ENCODE data around the gene ZC3H12C. TPM values are rescaled to one million over a fixed set of nuclear protein-coding genes. Genes with fewer than 3 reads are reported as not detected.
A peak's percentile ranks its signal among the peaks of the same experiment; 100 is the strongest.

ZC3H12C gene
- total RNA-seq, 8 experiments from 2014 or later, result 3.4 to 24.7 (median 9.3) TPM

GRCh38 chr11:110121204-110121603 is 28.0 kb downstream of the ZC3H12C start:
- 0 to 100% (median 90%) methylated on average over 1 to 4 of the region's 4 CpGs; no CpG with 5 or more reads in 1 of the 10 experiments for WGBS, 10 experiments
- peak in 3 of 8 experiments; percentile 27 to 33 (median 30) for ATAC-seq (replicated peaks in 6 of 8)
- no peak overlapping the region for H3K4me3 ChIP-seq
- H3K4me1 ChIP-seq (replicated peaks in 1 of 2), result peaks cover 0 to 3% of the 10 kb centered on the region in 2 donors
- in situ Hi-C loops (cut with MboI; ENCODE audit: low pct_unique_long_range_greater_than_20kb in 2 of 9, low sequenced_read_pairs in 9 of 9, unreplicated experiment in 9 of 9), result no loop called here
- no peak overlapping the region for H3K27ac ChIP-seq

- in situ Hi-C loops (cut with MboI; ENCODE audit: low pct_unique_long_range_greater_than_20kb in 2 of 9, low sequenced_read_pairs in 9 of 9, unreplicated experiment in 9 of 9), result no loop called here
- WGBS, 10 experiments, result 29 to 100% (median 90%) methylated on average over 1 to 3 of the region's 3 CpGs
Observed at GRCh38 chr11:110123003-110123402, 29.8 kb downstream of the ZC3H12C start.

GRCh38 chr11:110124605-110125004 is 31.4 kb downstream of the ZC3H12C start:
- H3K27ac ChIP-seq, result no peak overlapping the region
- 0 to 86% (median 55%) methylated on average over 1 to 2 of the region's 2 CpGs; no CpG with 5 or more reads in 1 of the 10 experiments for WGBS, 10 experiments
- no peak overlapping the region for H3K4me3 ChIP-seq
- in situ Hi-C loops (cut with MboI; ENCODE audit: low pct_unique_long_range_greater_than_20kb in 2 of 9, low sequenced_read_pairs in 9 of 9, unreplicated experiment in 9 of 9), result no loop called here
- H3K4me1 ChIP-seq (replicated peaks in 1 of 2), result peaks cover 9 to 18% of the 10 kb centered on the region in 2 donors
- peak in 3 of 8 experiments; percentile 16 to 30 (median 22) for ATAC-seq (replicated peaks in 6 of 8)

More at GRCh38 chr11:110123003-110123402, 29.8 kb downstream of the ZC3H12C start:
- Histone ChIP-seq H3K27ac (no peak overlapping the region), H3K4me1 (replicated peaks in 1 of 2) (peaks cover 2 to 7% of the 10 kb centered on the region in 2 donors), H3K4me3 (no peak overlapping the region)
- ATAC-seq (replicated peaks in 6 of 8), result no peak

DNA sequence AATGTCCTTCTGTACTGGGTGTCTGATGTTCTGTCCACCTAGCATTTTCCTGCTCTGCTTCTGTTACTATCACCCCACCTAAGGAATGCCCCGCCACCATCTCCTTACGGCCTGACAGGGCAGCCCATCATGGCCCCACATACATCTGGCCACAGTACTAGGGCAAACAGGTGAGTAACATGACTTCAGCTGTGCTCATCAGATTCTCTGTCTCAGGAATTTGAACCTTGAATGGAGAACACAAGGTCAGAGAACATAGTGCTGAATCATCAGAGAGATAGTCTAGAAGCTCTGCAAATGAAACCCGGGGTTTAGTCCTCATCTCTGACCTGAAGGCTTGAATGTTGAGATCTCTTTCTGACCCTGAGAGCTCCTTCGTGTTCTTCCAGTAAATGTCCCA is 32.4 kb downstream of the ZC3H12C start:
- in situ Hi-C loops (cut with MboI; ENCODE audit: low pct_unique_long_range_greater_than_20kb in 2 of 9, low sequenced_read_pairs in 9 of 9, unreplicated experiment in 9 of 9), result no loop called here
- H3K4me1 ChIP-seq (replicated peaks in 1 of 2), result peaks cover 14 to 27% of the 10 kb centered on the region in 2 donors
- 89 to 100% (median 94%) methylated on average over 1 to 4 of the region's 4 CpGs for WGBS, 10 experiments
- no peak overlapping the region for H3K27ac ChIP-seq
- no peak for ATAC-seq (replicated peaks in 6 of 8)
- H3K4me3 ChIP-seq, result no peak overlapping the region

GRCh38 chr11:110126936-110127335 is 33.7 kb downstream of the ZC3H12C start:
- WGBS, 10 experiments, result 71 to 100% (median 95%) methylated on average over 2 to 4 of the region's 4 CpGs
- H3K27ac ChIP-seq, result no peak overlapping the region
- no peak overlapping the region for H3K4me3 ChIP-seq
- in situ Hi-C loops (cut with MboI; ENCODE audit: low pct_unique_long_range_greater_than_20kb in 2 of 9, low sequenced_read_pairs in 9 of 9, unreplicated experiment in 9 of 9), result no loop called here
- no peak for ATAC-seq (replicated peaks in 6 of 8)
- H3K4me1 ChIP-seq (replicated peaks in 1 of 2), result peaks cover 13 to 40% of the 10 kb centered on the region in 2 donors

DNA sequence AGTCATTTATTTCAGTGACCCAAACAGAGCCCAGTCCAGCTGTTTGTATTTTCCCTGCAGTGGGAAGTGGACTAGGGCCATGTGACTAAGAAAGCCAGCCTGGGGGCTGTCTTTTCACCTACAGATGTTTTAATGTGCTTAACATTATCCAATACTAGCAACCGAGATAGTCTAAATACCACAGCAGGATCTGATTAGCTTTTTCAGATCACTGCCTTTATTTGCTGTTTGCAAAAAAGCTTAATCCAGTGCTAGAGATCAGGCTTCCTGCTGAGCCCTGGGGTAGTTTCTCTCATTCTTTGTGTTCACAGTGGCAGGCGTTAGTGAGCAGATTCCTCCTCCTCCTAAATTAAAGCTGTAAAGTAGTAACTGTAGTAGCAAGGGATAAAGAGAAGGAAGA is 35.0 kb downstream of the ZC3H12C start:
- Histone ChIP-seq H3K27ac (peak overlapping the region; percentile 30 to 43), H3K4me1 (replicated peaks in 1 of 2) (peaks cover 13 to 52% of the 10 kb centered on the region in 2 donors), H3K4me3 (peak overlapping the region in 1 of 5 donors; percentile 9)
- 0 to 33% (median 7%) methylated on average over 1 to 2 of the region's 2 CpGs; no CpG with 5 or more reads in 1 of the 10 experiments for WGBS, 10 experiments
- ATAC-seq (replicated peaks in 6 of 8), result peak in 5 of 8 experiments; percentile 5 to 48 (median 31)
- in situ Hi-C loops (cut with MboI; ENCODE audit: low pct_unique_long_range_greater_than_20kb in 2 of 9, low sequenced_read_pairs in 9 of 9, unreplicated experiment in 9 of 9), result no loop called here

DNA sequence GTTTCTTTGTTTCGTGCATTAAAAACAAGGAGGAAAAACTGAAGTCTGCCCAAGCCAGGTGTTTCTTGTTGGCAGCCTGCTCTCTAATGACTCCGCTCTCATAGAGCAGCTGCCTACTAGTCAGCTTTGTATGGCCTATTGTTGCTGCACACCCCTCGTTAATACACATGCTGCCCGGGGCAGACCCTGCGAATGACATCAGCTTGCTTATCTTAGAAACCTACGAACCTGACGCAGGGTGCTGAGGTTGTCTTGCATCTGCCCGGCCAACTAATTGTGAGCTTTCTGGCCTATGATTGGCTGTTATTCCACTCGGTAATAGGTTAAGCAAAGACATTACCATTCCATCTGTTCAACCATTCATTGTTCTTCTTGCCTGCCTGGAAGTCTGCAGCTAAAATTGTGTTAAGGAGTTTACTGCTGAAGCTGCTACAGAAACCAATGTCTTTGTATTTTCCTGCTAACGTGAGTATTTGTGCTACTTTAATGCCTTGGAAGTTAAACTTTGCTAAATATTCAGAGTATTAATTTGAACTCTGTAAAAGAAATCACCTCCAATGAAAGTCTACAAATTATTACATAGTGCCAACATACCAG is 37.5 kb downstream of the ZC3H12C start:
- in situ Hi-C loops (cut with MboI; ENCODE audit: low pct_unique_long_range_greater_than_20kb in 2 of 9, low sequenced_read_pairs in 9 of 9, unreplicated experiment in 9 of 9), result no loop called here
- H3K27ac ChIP-seq, result peak overlapping the region; percentile 10 to 54
- ATAC-seq (replicated peaks in 6 of 8), result peak in 5 of 8 experiments; percentile 95 to 97 (median 97)
- H3K4me3 ChIP-seq, result peak overlapping the region; percentile 0 to 30 (median 22)
- WGBS, 10 experiments, result 0 to 100% (median 31%) methylated on average over 2 to 9 of the region's 10 CpGs; no CpG with 5 or more reads in 1 of the 10 experiments
- peaks cover 19 to 66% of the 10 kb centered on the region in 2 donors for H3K4me1 ChIP-seq (replicated peaks in 1 of 2)

DNA sequence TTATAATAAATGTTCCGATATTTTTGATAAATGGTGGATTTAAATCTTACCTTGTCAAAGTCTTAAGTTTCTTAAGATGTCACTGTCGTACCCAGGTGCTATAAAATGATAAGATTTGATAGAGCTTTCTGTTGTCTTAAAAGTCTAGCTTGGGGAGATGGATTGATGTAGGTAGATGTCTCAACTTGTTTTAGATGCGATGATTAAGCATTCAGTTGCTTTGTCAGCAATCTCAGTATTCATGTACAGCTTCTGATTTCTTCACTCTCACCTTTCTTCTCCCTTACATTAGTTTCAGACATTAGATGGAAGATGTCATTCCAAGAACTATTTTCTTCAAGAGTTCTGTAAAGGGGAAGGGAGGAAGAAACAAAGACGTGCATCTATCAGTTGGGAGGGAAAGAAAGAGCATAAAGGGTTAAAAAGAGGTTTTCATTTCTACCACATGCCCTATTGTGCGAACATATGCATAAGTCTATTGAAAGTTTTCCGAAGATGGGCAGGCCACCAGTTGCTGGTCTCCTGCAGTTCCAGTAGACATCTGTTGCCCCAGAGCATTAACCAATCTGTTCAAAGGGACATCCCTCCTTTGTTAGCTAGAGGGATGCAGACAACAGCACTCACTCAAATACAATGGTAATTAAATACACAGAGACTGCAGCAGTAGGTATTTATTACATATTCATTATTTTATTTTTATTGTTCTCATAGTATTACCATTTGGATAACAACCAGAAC is 38.4 kb downstream of the ZC3H12C start:
- Histone ChIP-seq H3K4me3 (peak overlapping the region; percentile 8 to 30 (median 22)), H3K27ac (peak overlapping the region; percentile 10 to 54), H3K4me1 (replicated peaks in 1 of 2) (peaks cover 19 to 66% of the 10 kb centered on the region in 2 donors)
- 20 to 100% (median 54%) methylated on average over 2 to 6 of the region's 6 CpGs for WGBS, 10 experiments
- in situ Hi-C loops (cut with MboI; ENCODE audit: low pct_unique_long_range_greater_than_20kb in 2 of 9, low sequenced_read_pairs in 9 of 9, unreplicated experiment in 9 of 9), result no loop called here
- ATAC-seq (replicated peaks in 6 of 8), result peak in 4 of 8 experiments; percentile 6 to 29 (median 16)

DNA sequence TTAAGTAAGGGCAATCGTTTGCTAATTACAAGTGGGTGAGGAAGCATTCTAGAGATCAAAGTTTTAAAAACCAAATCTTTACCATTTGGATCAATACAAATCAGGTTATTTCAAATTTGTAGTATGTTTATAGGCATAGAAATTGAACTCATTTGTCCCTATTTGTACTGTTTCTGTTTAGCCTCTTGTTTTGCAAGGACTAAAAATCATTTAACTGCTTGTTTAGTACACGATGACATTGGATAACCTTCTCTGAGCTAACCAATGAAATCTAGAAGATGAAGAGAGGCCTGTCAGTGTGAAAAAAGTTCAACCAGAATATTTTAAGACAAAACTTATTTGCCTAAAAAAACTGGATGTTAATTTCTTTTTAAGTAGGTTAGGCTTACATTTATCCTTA is 40.0 kb downstream of the ZC3H12C start:
- in situ Hi-C loops (cut with MboI; ENCODE audit: low pct_unique_long_range_greater_than_20kb in 2 of 9, low sequenced_read_pairs in 9 of 9, unreplicated experiment in 9 of 9), result no loop called here
- Histone ChIP-seq H3K4me3 (peak overlapping the region in 1 of 5 donors; percentile 21), H3K4me1 (replicated peaks in 1 of 2) (peaks cover 13 to 62% of the 10 kb centered on the region in 2 donors), H3K27ac (no peak overlapping the region)
- no peak for ATAC-seq (replicated peaks in 6 of 8)
- 42 to 100% (median 72%) methylated on average over 1 to 2 of the region's 2 CpGs; no CpG with 5 or more reads in 1 of the 10 experiments for WGBS, 10 experiments

GRCh38 chr11:110134110-110134509 is 40.9 kb downstream of the ZC3H12C start:
- H3K27ac ChIP-seq, result peak overlapping the region; percentile 16 to 40
- H3K4me1 ChIP-seq (replicated peaks in 1 of 2), result peaks cover 13 to 53% of the 10 kb centered on the region in 2 donors
- in situ Hi-C loops (cut with MboI; ENCODE audit: low pct_unique_long_range_greater_than_20kb in 2 of 9, low sequenced_read_pairs in 9 of 9, unreplicated experiment in 9 of 9), result no loop called here
- WGBS, 10 experiments, result 0 to 98% (median 5%) methylated on average over 1 to 6 of the region's 6 CpGs; no CpG with 5 or more reads in 1 of the 10 experiments
- H3K4me3 ChIP-seq, result peak overlapping the region in 3 of 5 donors; percentile 7 to 17 (median 10)
- peak in 5 of 8 experiments; percentile 61 to 66 (median 65) for ATAC-seq (replicated peaks in 6 of 8)

DNA sequence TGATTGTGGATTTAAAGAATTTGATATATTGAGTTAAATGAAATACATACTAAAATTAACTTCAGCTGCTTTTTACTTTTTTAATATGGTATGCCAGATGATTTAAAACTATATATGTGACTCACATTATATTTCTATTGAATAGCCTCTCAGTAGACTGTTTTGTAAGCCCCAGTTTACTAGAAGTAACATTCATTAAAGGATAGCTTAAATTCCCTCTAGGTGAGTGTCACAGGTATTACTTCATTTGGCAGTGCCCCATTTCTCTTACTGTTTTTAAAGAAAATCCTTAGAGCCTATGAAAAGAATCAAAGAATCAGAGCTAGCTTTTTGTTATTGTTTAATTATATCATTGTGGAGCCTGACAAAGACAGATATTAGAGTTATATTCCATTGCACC is 48.6 kb downstream of the ZC3H12C start:
- H3K4me1 ChIP-seq (replicated peaks in 1 of 2), result no peaks in the 10 kb centered on the region
- no peak for ATAC-seq (replicated peaks in 6 of 8)
- H3K27ac ChIP-seq, result no peak overlapping the region
- in situ Hi-C loops (cut with MboI; ENCODE audit: low pct_unique_long_range_greater_than_20kb in 2 of 9, low sequenced_read_pairs in 9 of 9, unreplicated experiment in 9 of 9), result no loop called here
- no peak overlapping the region for H3K4me3 ChIP-seq

DNA sequence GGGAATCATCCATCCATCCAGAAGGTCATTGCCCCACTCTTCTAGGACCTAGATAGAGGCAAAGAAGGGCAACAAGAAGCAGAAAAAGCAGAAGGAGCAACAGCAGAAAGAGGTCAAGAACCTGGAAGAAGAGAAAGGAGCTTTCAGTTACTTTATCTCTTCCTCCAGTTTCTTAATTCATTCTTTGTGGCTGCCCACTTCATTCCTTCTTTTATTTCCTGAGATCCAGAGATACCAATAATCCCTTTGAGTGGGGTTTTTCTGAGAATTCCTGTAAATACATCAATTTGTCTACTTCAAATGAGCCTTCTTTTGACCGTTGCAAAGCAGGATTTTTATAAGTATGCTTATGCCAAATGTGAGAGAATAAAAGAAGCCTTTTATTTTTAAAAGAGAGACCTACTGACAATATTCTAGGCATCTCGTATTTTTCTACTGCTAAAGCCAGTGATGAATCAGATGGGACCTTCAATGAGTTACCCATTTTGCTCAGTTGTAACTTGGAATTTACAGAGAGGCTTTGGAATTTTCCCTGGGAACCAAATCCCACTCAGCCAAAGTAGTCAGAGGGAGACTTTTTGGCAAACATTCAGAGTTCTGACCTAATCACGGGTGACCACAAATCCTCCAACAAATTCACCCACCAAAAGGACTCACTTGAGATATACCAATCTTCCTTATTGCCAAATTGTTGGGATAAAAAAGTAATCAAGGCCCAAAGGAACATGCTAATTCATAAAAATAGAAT is 54.9 kb downstream of the ZC3H12C start:
- H3K4me1 ChIP-seq (replicated peaks in 1 of 2), result peaks cover 0 to 10% of the 10 kb centered on the region in 2 donors
- no peak overlapping the region for H3K27ac ChIP-seq
- ATAC-seq (replicated peaks in 6 of 8), result no peak
- in situ Hi-C loops (cut with MboI; ENCODE audit: low pct_unique_long_range_greater_than_20kb in 2 of 9, low sequenced_read_pairs in 9 of 9, unreplicated experiment in 9 of 9), result no loop called here
- no peak overlapping the region for H3K4me3 ChIP-seq
- 32 to 100% (median 69%) methylated on average over 1 to 3 of the region's 3 CpGs; no CpG with 5 or more reads in 2 of the 10 experiments for WGBS, 10 experiments
